AG10803 (cell line): ENCODE measurements around the gene GALNTL6.

Experiments
- DNase-seq: peaks from one replicate; pipeline ENCODE4 v3.0.0; 2010; ENCODE audit warnings: low read depth
- H3K4me3 ChIP-seq: 2 replicates; pipeline ENCODE4 v1.5.1; 2011; ENCODE audit warnings: mild to moderate bottlenecking, low read length, control low read depth
- TF ChIP-seq, protein P1 (sequence below): conservative IDR thresholded peaks from 2 replicates; pipeline ENCODE4 v1.5.1; 2011; ENCODE audit warnings: mild to moderate bottlenecking, low read length, control low read depth, inconsistent platforms

Gene GALNTL6

DNA sequence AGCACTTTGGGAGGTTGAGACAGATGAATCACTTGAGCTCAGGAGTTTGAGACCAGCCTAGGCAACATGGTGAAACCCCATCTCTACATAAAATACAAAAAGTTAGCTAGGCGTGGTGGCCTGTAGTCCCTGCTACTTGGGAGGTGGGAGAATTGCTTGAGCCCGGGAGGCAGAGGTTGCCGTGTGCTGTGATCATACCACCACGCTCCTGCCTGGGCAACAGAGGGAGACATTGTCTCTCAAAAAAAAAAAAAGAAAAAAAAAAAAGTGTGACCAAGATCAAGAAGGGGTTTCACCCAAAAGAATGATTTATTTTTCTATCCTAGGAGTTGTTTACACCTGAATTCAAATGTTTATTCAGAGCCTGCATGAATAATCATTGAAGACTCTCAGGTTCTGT, 783.0 kb downstream of the GALNTL6 start:
- TF ChIP-seq, protein P1, sequence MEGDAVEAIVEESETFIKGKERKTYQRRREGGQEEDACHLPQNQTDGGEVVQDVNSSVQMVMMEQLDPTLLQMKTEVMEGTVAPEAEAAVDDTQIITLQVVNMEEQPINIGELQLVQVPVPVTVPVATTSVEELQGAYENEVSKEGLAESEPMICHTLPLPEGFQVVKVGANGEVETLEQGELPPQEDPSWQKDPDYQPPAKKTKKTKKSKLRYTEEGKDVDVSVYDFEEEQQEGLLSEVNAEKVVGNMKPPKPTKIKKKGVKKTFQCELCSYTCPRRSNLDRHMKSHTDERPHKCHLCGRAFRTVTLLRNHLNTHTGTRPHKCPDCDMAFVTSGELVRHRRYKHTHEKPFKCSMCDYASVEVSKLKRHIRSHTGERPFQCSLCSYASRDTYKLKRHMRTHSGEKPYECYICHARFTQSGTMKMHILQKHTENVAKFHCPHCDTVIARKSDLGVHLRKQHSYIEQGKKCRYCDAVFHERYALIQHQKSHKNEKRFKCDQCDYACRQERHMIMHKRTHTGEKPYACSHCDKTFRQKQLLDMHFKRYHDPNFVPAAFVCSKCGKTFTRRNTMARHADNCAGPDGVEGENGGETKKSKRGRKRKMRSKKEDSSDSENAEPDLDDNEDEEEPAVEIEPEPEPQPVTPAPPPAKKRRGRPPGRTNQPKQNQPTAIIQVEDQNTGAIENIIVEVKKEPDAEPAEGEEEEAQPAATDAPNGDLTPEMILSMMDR: no peak
- no peak for DNase-seq

DNA sequence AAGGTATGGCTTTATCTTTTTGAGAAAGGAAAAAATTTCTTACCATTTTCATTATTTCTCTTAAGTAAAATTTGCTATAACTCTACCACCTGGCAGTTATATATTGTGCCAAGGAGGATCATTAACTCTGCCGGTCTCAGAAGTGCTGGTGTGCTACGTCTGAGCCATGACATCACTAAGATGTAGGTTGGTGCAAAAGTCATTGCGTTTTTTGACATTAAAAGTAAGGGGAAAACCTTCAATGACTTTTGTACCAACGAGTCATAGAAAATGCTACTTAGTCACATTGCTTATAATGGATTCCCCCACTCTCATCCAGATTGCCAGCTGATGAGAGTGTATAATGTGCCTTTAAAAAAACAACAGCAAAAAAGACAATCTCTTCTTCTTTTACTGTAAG, 786.4 kb downstream of the GALNTL6 start:
- no peak for DNase-seq
- TF ChIP-seq, protein P1: no peak
- no peak overlapping the region for H3K4me3 ChIP-seq

More for the DNA sequence above, 783.0 kb downstream of the GALNTL6 start:
- no peak overlapping the region for H3K4me3 ChIP-seq

DNA sequence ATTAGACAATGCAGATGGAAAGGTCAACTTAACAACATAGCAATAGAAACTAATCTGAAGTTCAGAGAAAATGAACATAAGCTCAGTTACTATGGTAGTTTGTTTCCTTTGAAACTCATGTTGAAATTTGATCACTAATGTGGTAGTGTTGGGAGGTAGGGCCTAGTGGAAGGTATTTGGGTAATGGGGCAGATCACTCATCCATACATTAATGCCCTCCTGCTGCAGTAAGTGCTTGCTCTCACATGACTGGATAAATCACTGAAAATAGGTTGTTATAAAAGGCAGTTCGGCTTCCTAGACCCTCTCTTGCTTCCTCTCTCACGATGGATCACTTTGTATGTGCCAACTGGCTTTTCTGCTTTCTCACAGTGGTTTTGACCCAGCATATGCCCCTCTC, 788.0 kb downstream of the GALNTL6 start:
- TF ChIP-seq, protein P1: no peak
- no peak overlapping the region for H3K4me3 ChIP-seq
- no peak for DNase-seq

DNA sequence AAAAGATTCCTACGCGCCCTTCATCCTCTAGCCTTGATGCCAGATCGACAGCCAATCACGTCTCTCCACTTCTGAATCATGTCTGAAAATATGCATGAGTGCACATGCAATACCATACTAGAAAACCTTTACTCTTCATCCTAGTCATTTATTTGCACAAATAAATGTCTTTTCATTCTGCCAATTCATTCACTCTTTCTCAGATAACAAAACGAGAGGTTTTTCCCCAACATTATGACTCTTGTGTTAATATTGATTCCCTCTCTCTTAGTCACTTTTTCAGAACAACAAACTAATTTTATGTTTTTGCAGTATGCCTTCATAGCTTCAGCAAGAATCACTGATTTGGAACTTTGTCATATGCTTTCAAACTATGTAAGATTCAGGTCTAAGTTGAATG, 806.0 kb downstream of the GALNTL6 start:
- no peak for DNase-seq
- no peak overlapping the region for H3K4me3 ChIP-seq
- TF ChIP-seq, protein P1: no peak

DNA sequence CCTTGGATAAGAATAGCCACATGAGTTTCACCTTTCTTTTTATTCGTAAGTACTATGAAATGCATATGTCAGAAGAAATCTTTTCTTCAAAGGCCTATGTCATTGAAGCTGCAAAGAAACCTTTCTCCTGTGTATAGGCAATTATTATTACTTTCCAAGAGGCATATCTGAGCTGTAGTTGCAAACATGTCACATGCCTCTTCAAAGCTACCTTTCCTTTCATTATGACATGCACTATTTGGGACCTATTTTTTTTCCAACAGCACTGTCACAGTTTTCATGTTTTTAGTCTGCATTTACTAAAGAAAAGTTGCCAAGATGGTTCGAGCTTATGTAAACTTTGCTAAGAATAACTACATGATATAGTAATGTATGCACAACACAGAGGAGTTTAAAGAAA, 806.6 kb downstream of the GALNTL6 start:
- H3K4me3 ChIP-seq: no peak overlapping the region
- TF ChIP-seq, protein P1: no peak
- no peak for DNase-seq

DNA sequence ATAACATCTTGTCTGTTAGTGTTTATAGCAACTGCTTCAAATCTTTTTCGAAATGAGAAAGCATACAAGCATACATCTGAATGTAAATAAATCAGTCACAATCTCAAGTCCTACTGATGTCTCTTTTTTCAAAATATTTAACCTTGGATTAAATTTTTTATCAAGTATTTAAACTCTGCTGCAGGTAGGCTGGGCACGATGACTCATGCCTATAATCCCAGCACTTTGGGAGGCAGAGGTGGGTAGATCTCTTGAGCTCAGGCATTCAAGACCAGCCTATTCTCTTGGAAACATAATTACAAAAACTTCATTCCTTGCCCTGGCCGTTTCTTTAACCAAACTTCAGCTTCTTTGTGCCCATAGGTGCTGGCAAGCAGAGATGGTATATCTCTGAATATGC, 815.1 kb downstream of the GALNTL6 start:
- H3K4me3 ChIP-seq: no peak overlapping the region
- DNase-seq: no peak
- TF ChIP-seq, protein P1: no peak

DNA sequence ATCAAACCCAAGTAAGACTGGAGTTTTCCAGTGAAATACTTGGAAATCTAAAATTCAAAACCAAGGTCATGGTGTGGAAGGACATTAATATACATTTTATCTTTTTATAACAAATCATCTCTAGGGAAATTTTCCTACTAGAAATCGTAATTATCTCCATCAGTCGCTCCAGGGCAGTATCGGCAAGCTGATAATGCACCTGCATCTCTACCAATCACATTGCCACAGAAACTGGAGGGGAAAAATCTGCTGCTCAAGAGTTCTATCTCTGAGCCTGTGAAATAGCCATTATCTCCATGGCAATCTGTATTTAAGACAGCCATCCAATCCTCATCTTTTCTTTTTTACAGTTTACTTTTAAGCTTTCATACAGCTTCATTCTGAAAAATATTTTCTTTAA, 817.1 kb downstream of the GALNTL6 start:
- TF ChIP-seq, protein P1: no peak
- DNase-seq: no peak
- no peak overlapping the region for H3K4me3 ChIP-seq
